Neural cell (in vitro differentiated cells): Measurements from ENCODE around the gene POU6F2.

Source experiments
- EP300 ChIP-seq: fragments of 450-650 bp; conservative IDR thresholded peaks from 2 replicates; pipeline ENCODE4 v1.6.1; 2014; ENCODE audit warnings: antibody characterized with exemption, mild to moderate bottlenecking, moderate library complexity; ENCODE audit not compliant: poor library complexity, severe bottlenecking
- EZH2 ChIP-seq: fragments of 200-600, 300-800 bp; shearing (Covaris generic), sonication (generic); IDR thresholded peaks from 2 replicates; pipeline ENCODE4 v1.6.1; 2014; ENCODE audit warnings: antibody characterized with exemption, low read length, borderline replicate concordance, mild to moderate bottlenecking; ENCODE audit not compliant: insufficient read depth, poor library complexity, severe bottlenecking
- MXI1 ChIP-seq: fragments of 450-650 bp; conservative IDR thresholded peaks from 2 replicates; pipeline ENCODE4 v1.6.1; 2014; ENCODE audit warnings: antibody characterized with exemption, mild to moderate bottlenecking; ENCODE audit not compliant: poor library complexity, severe bottlenecking
- POLR2AphosphoS5 ChIP-seq: IDR thresholded peaks from 2 replicates; pipeline ENCODE4 v1.6.1; 2012
- RAD21 ChIP-seq: fragments of 450-650 bp; conservative IDR thresholded peaks from 2 replicates; pipeline ENCODE4 v1.6.1; 2014; ENCODE audit warnings: antibody characterized with exemption, mild to moderate bottlenecking, moderate library complexity
- TAF1 ChIP-seq: IDR thresholded peaks from 2 replicates; pipeline ENCODE4 v1.6.1; 2012; ENCODE audit warnings: low read depth
- TF ChIP-seq, protein P1 (sequence below): fragments of 450-650 bp; IDR thresholded peaks from 2 replicates; pipeline ENCODE4 v1.5.1; 2014; ENCODE audit warnings: antibody characterized with exemption, mild to moderate bottlenecking, moderate library complexity; ENCODE audit not compliant: poor library complexity, severe bottlenecking

DNA sequence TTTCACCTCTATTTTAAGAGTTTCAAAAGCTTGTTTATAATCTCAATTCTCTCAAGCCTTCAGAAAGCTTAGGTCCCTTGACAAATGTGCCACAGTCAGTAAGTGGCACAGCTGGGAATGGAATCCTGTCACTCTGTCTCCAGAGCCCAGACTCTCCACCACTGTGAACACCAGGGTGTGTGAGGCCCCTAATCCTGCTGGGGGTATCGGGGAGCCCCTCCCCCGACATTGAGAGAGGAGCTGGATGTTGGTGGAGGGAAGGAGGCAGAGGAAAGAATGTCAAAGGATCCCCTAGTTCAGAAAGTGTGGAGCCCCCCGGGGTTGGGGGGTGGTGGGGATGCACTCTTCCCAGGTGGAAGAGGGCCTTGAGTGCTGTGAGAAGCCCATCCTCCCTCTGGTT, 454.7 kb downstream of the POU6F2 start:
- TF ChIP-seq, protein P1, sequence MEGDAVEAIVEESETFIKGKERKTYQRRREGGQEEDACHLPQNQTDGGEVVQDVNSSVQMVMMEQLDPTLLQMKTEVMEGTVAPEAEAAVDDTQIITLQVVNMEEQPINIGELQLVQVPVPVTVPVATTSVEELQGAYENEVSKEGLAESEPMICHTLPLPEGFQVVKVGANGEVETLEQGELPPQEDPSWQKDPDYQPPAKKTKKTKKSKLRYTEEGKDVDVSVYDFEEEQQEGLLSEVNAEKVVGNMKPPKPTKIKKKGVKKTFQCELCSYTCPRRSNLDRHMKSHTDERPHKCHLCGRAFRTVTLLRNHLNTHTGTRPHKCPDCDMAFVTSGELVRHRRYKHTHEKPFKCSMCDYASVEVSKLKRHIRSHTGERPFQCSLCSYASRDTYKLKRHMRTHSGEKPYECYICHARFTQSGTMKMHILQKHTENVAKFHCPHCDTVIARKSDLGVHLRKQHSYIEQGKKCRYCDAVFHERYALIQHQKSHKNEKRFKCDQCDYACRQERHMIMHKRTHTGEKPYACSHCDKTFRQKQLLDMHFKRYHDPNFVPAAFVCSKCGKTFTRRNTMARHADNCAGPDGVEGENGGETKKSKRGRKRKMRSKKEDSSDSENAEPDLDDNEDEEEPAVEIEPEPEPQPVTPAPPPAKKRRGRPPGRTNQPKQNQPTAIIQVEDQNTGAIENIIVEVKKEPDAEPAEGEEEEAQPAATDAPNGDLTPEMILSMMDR: no peak
- TF ChIP-seq POLR2AphosphoS5: no peak
- TF ChIP-seq EP300: no peak
- no peak for TF ChIP-seq RAD21
- TF ChIP-seq EZH2: no peak
- no peak for TF ChIP-seq MXI1
- no peak for TF ChIP-seq TAF1
